DMS114 treated with DMSO at 0.1 percent for 48 hours (cell line): ENCODE data around the gene FOXP1.

ENCODE experiments used
- DNase-seq: peaks from one replicate; lab custom pipeline; 2025; ENCODE audit not compliant: unreplicated experiment; lab: John Stamatoyannopoulos, UW

FOXP1 gene

GRCh38 chr3:71510510-71510909, 73.0 kb downstream of the FOXP1 start:
- no peak for DNase-seq

GRCh38 chr3:71509066-71509465, 74.5 kb downstream of the FOXP1 start:
- DNase-seq, result no peak

GRCh38 chr3:71505767-71506350, 77.7 kb downstream of the FOXP1 start:
- DNase-seq, result no peak

GRCh38 chr3:71504250-71505036, 79.1 kb downstream of the FOXP1 start:
- DNase-seq, result no peak

GRCh38 chr3:71503525-71504249, 79.8 kb downstream of the FOXP1 start:
- DNase-seq, result no peak

GRCh38 chr3:71502066-71502625, 81.4 kb downstream of the FOXP1 start:
- DNase-seq, result no peak

- DNase-seq, result no peak
Measured at GRCh38 chr3:71500696-71501095, 82.8 kb downstream of the FOXP1 start.

- no peak for DNase-seq
Measured at GRCh38 chr3:71499227-71499876, 84.2 kb downstream of the FOXP1 start.

GRCh38 chr3:71498543-71498942, 85.0 kb downstream of the FOXP1 start:
- DNase-seq, result no peak

GRCh38 chr3:71497971-71498444, 85.5 kb downstream of the FOXP1 start:
- DNase-seq, result no peak

GRCh38 chr3:71497367-71497897, 86.1 kb downstream of the FOXP1 start:
- no peak for DNase-seq

- no peak for DNase-seq
Measured at GRCh38 chr3:71495708-71496472, 87.6 kb downstream of the FOXP1 start.

- no peak for DNase-seq
Measured at GRCh38 chr3:71494212-71494611, 89.3 kb downstream of the FOXP1 start.

GRCh38 chr3:71492974-71493771, 90.4 kb downstream of the FOXP1 start:
- DNase-seq, result no peak

- DNase-seq, result no peak
Measured at GRCh38 chr3:71492566-71492965, 91.0 kb downstream of the FOXP1 start.

- DNase-seq, result no peak
Measured at GRCh38 chr3:71491154-71491752, 92.3 kb downstream of the FOXP1 start.

- DNase-seq, result no peak
Measured at GRCh38 chr3:71490692-71491091, 92.8 kb downstream of the FOXP1 start.

GRCh38 chr3:71489315-71489761, 94.2 kb downstream of the FOXP1 start:
- DNase-seq, result no peak

- DNase-seq, result no peak
Measured at GRCh38 chr3:71488882-71489281, 94.6 kb downstream of the FOXP1 start.
